GM12878 (cell line): ENCODE measurements around the gene BCS1L. TPM values are rescaled to one million over a fixed set of nuclear protein-coding genes. Genes with fewer than 3 reads are reported as not detected.

Source experiments
- ATAC-seq: fragments of 200-7000 bp; cut with Tn5 transposase; 3 replicates; pipeline ENCODE4 v1.9.1; 2020; ENCODE audit warnings: mild to moderate bottlenecking, moderate library complexity
- BruUV-seq: library from RNA; stranded (reverse); fragments of 400-500 nt; replicated peaks from 2 replicates; lab custom pipeline; 2021; lab: Mats Ljungman, UMichigan
- CTCF ChIA-PET: fragments of 300-600 bp; sonication (Branson Sonifier 250); formaldehyde crosslinking; extraction: SDS; loops from one replicate; lab custom pipeline; 2021; ENCODE audit warnings: inconsistent platforms; lab: Yijun Ruan, JAX
- POLR2A ChIA-PET: fragments of 350-600 bp; formaldehyde crosslinking; extraction: SDS; loops from one replicate; lab custom pipeline; 2021; ENCODE audit warnings: inconsistent platforms; lab: Charles Lee
- RAD21 ChIA-PET: fragments of 300-600 bp; sonication (Branson Sonifier 250); formaldehyde crosslinking; loops from one replicate; lab custom pipeline; 2023; ENCODE audit warnings: antibody characterized with exemption; ENCODE audit not compliant: unreplicated experiment; lab: Charles Lee
- SMC1A ChIA-PET: fragments of 300-600 bp; sonication (Branson Sonifier 250); formaldehyde crosslinking; loops from one replicate; lab custom pipeline; 2023; ENCODE audit not compliant: unreplicated experiment, uncharacterized antibody; lab: Charles Lee
- DNase-seq: peaks from one replicate; pipeline ENCODE4 v3.0.0-alpha.2; 2011; ENCODE audit warnings: low read depth, low spot score
- FAIRE-seq: peaks from 3 replicates; lab custom pipeline; 2011; peaks lifted over from hg19 to GRCh38; lab: Jason Lieb, UNC
- H2AFZ ChIP-seq: 2 replicates; pipeline ENCODE4 v1.6.0; 2011; ENCODE audit warnings: low read depth, low read length, control low read depth; ENCODE audit not compliant: control insufficient read depth
- H3K27ac ChIP-seq: 2 replicates; pipeline ENCODE4 v1.5.1; 2011; ENCODE audit warnings: control low read depth; ENCODE audit not compliant: control insufficient read depth, insufficient read depth
- H3K27me3 ChIP-seq, 2 experiments: replicated peaks in 1 of 2; 2 replicates each; pipeline versions ENCODE4 v1.6.0 to v1.6.1; 2011; ENCODE audit warnings: low read length in 1 of 2; ENCODE audit not compliant: control insufficient read depth in 2 of 2, insufficient read depth in 2 of 2
- H3K36me3 ChIP-seq, 2 experiments: 2 replicates each; pipeline ENCODE4 v1.5.1; 2011; ENCODE audit warnings: low read length in 1 of 2; ENCODE audit not compliant: control insufficient read depth in 2 of 2, insufficient read depth in 2 of 2
- H3K4me1 ChIP-seq: 2 replicates; pipeline ENCODE4 v1.6.1; 2011; ENCODE audit warnings: mild to moderate bottlenecking, low read length, moderate library complexity, mixed read lengths; ENCODE audit not compliant: control insufficient read depth, insufficient read depth
- H3K4me2 ChIP-seq: 2 replicates; pipeline ENCODE4 v1.6.0; 2011; ENCODE audit warnings: control low read depth; ENCODE audit not compliant: control insufficient read depth, insufficient read depth
- H3K4me3 ChIP-seq: fragments of 200-600 bp; sonication (generic); 2 replicates; pipeline ENCODE4 v1.5.1; 2016
- H3K79me2 ChIP-seq: 2 replicates; pipeline ENCODE4 v1.6.0; 2011; ENCODE audit warnings: low read length; ENCODE audit not compliant: control insufficient read depth, insufficient read depth
- H3K9ac ChIP-seq: 2 replicates; pipeline ENCODE4 v1.8.0; 2011; ENCODE audit warnings: low read length, control low read depth, mixed read lengths; ENCODE audit not compliant: control insufficient read depth, insufficient read depth
- H3K9me3 ChIP-seq: replicated peaks from 3 replicates; pipeline ENCODE4 v1.5.1; 2011; ENCODE audit warnings: mild to moderate bottlenecking, low read length; ENCODE audit not compliant: control insufficient read depth, insufficient read depth
- H4K20me1 ChIP-seq: 2 replicates; pipeline ENCODE4 v1.6.0; 2011; ENCODE audit not compliant: control insufficient read depth, insufficient read depth
- FOXK2 ChIP-seq: fragments of 450-650 bp; IDR thresholded peaks from 2 replicates; pipeline ENCODE4 v1.6.1; 2017; ENCODE audit warnings: mild to moderate bottlenecking, moderate library complexity
- FOXM1 ChIP-seq: IDR thresholded peaks from 2 replicates; pipeline ENCODE4 v1.6.1; 2012; ENCODE audit warnings: low read depth, mild to moderate bottlenecking, inconsistent platforms, low read length, moderate library complexity
- NFYA ChIP-seq: IDR thresholded peaks from 2 replicates; pipeline ENCODE4 v1.6.1; 2011; ENCODE audit warnings: low read depth, mild to moderate bottlenecking, low read length, improper control_type of control experiment, borderline replicate concordance
- NFYB ChIP-seq: IDR thresholded peaks from 2 replicates; pipeline ENCODE4 v1.6.1; 2011; ENCODE audit warnings: low read depth, mild to moderate bottlenecking, low read length, improper control_type of control experiment, moderate library complexity; ENCODE audit not compliant: insufficient read depth
- NR2C1 ChIP-seq: fragments of 450-650 bp; IDR thresholded peaks from 2 replicates; pipeline ENCODE4 v1.6.1; 2017; ENCODE audit warnings: antibody characterized with exemption, mild to moderate bottlenecking, moderate library complexity
- RFX5 ChIP-seq: IDR thresholded peaks from 2 replicates; pipeline ENCODE4 v1.6.1; 2011; ENCODE audit warnings: low read depth, low read length, improper control_type of control experiment
- TCF7 ChIP-seq: IDR thresholded peaks from 2 replicates; pipeline ENCODE4 v1.6.1; 2014; ENCODE audit warnings: antibody characterized with exemption, borderline replicate concordance
- ZZZ3 ChIP-seq: IDR thresholded peaks from 2 replicates; pipeline ENCODE4 v1.6.1; 2011; ENCODE audit warnings: low read depth; ENCODE audit not compliant: control insufficient read depth, insufficient read length
- WGBS: methylation state at CpG from one replicate; pipeline ENCODE4 v1.1.6; 2016; ENCODE audit warnings: low lambda C conversion rate; ENCODE audit not compliant: insufficient replicate concordance, insufficient coverage; ENCODE audit errors: missing lambda C conversion rate; 5-methylcytosine and 5-hydroxymethylcytosine counted together
- in situ Hi-C: fragments of 300-500 bp; cut with MboI; formaldehyde crosslinking; loops from 9 replicates; pipeline ENCODE4 v1.14.3; 2018; ENCODE audit warnings: mixed read lengths
- intact Hi-C: fragments of 100-400 bp; cut with micrococcal nuclease; formaldehyde crosslinking; loops from one replicate; pipeline ENCODE4 v1.14.2; 2022; ENCODE audit not compliant: unreplicated experiment
- polyA plus RNA-seq, 11 experiments: library from polyadenylated mRNA; depleted of rRNA in 4 of 11; unstranded in 6 of 11; stranded (reverse) in 5 of 11; fragments of >200 nt; fragmentation: Nextera tagmentation in 4 of 11; fragmentation: Illumina TruSeq in 1 of 11; extraction: Ambion mirVana in 4 of 11; extraction: Trizol in 1 of 11; gene quantifications; 1 replicate in 1 of 11; 2 replicates in 10 of 11; pipeline versions ENCODE4 v1.2.1 to v1.2.3, GENCODE V29; 2011 to 2016; ENCODE audit warnings: inconsistent platforms in 2 of 11, missing spikeins in 2 of 11, low read depth in 1 of 11
- total RNA-seq, 4 experiments: library from RNA; depleted of rRNA in 3 of 4; stranded (reverse); fragments of >200 nt in 3 of 4; fragmentation: Illumina TruSeq in 1 of 4; extraction: Trizol in 1 of 4; gene quantifications; 2 replicates each; pipeline versions ENCODE4 v1.2.1 to v1.2.3, GENCODE V29; 2013 to 2021
- TF ChIP-seq, protein P1 (sequence below): IDR thresholded peaks from 2 replicates; pipeline ENCODE4 v1.6.1; 2012; ENCODE audit warnings: low read depth, low read length, improper control_type of control experiment
- TF ChIP-seq, protein P2 (sequence below): IDR thresholded peaks from 2 replicates; pipeline ENCODE4 v1.6.1; 2011; ENCODE audit warnings: low read depth, low read length, improper control_type of control experiment, borderline replicate concordance
- TF ChIP-seq, protein P3 (sequence below): fragments of 450-650 bp; IDR thresholded peaks from 2 replicates; pipeline ENCODE4 v1.6.1; 2016; ENCODE audit warnings: mild to moderate bottlenecking

The BCS1L gene
- total and polyA plus RNA-seq, 10 of the 15 experiments (the other 5 are each of a cell fraction or from before 2014, with no cell fraction given) = 40.4 to 114 (median 65.2) TPM

DNA sequence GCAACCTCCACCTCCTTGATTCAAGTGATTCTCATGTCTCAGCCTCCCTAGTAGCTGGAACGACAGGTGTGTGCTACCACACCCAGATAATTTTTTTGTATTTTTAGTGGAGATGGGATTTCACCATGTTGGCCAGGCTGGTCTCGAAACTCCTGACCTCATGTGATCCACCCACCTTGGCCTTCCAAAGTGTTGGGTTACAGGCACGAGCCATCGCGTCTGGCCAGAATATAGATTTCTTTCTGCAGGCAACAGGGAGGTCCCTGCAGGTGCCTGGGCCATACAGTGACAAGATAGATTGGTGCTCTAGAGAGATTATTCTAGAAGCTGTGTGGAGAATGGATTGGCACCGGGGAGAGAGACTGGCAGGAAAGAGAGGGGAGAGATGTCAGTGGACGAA, 38.5 kb upstream of the BCS1L start:
- H3K79me2 ChIP-seq = no peaks in the 10 kb centered on the region
- CTCF ChIA-PET = no interaction called here
- no peaks in the 10 kb centered on the region for H4K20me1 ChIP-seq
- intact Hi-C loops = no loop called here
- SMC1A ChIA-PET = no interaction called here
- H3K4me1 ChIP-seq = no peaks in the 10 kb centered on the region
- ATAC-seq (no peak), DNase-seq (no peak), FAIRE-seq (no peak)
- no peaks in the 10 kb centered on the region for H3K9me3 ChIP-seq
- TF ChIP-seq, protein P1, sequence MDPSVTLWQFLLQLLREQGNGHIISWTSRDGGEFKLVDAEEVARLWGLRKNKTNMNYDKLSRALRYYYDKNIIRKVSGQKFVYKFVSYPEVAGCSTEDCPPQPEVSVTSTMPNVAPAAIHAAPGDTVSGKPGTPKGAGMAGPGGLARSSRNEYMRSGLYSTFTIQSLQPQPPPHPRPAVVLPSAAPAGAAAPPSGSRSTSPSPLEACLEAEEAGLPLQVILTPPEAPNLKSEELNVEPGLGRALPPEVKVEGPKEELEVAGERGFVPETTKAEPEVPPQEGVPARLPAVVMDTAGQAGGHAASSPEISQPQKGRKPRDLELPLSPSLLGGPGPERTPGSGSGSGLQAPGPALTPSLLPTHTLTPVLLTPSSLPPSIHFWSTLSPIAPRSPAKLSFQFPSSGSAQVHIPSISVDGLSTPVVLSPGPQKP = no peak
- TF ChIP-seq NFYA (no peak), FOXM1 (no peak), FOXK2 (no peak), ZZZ3 (no peak), NFYB (no peak), NR2C1 (no peak), RFX5 (no peak), TCF7 (no peak)
- TF ChIP-seq, protein P2, sequence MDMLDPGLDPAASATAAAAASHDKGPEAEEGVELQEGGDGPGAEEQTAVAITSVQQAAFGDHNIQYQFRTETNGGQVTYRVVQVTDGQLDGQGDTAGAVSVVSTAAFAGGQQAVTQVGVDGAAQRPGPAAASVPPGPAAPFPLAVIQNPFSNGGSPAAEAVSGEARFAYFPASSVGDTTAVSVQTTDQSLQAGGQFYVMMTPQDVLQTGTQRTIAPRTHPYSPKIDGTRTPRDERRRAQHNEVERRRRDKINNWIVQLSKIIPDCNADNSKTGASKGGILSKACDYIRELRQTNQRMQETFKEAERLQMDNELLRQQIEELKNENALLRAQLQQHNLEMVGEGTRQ = no peak
- TF ChIP-seq, protein P3, sequence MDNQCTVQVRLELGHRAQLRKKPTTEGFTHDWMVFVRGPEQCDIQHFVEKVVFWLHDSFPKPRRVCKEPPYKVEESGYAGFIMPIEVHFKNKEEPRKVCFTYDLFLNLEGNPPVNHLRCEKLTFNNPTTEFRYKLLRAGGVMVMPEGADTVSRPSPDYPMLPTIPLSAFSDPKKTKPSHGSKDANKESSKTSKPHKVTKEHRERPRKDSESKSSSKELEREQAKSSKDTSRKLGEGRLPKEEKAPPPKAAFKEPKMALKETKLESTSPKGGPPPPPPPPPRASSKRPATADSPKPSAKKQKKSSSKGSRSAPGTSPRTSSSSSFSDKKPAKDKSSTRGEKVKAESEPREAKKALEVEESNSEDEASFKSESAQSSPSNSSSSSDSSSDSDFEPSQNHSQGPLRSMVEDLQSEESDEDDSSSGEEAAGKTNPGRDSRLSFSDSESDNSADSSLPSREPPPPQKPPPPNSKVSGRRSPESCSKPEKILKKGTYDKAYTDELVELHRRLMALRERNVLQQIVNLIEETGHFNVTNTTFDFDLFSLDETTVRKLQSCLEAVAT = no peak
- no peak overlapping the region for H3K4me2 ChIP-seq
- BruUV-seq = no TSS peak
- no peak overlapping the region for H3K9ac ChIP-seq
- in situ Hi-C loops = no loop called here
- no peaks in the 10 kb centered on the region for H3K27me3 ChIP-seq
- H3K36me3 ChIP-seq = no peaks in the 10 kb centered on the region
- H2AFZ ChIP-seq = no peak overlapping the region
- WGBS = 45% methylated on average over 7 of the region's 7 CpGs
- H3K27ac ChIP-seq = no peak overlapping the region
- RAD21 ChIA-PET = no interaction called here
- H3K4me3 ChIP-seq = no peak overlapping the region
- POLR2A ChIA-PET = interaction anchor here (0.6 kb wide), 1 partner anchor 9 kb away, joined by 3 read pairs; no protein-coding TSS in a partner anchor
